GM19438 (cell line): ENCODE data around the gene CCDC57.

Source experiments
- ATAC-seq: cut with Tn5 transposase; IDR thresholded peaks from one replicate; pipeline ENCODE4 v1.9.1; 2021; ENCODE audit warnings: low read depth; ENCODE audit not compliant: unreplicated experiment

CCDC57 gene

DNA sequence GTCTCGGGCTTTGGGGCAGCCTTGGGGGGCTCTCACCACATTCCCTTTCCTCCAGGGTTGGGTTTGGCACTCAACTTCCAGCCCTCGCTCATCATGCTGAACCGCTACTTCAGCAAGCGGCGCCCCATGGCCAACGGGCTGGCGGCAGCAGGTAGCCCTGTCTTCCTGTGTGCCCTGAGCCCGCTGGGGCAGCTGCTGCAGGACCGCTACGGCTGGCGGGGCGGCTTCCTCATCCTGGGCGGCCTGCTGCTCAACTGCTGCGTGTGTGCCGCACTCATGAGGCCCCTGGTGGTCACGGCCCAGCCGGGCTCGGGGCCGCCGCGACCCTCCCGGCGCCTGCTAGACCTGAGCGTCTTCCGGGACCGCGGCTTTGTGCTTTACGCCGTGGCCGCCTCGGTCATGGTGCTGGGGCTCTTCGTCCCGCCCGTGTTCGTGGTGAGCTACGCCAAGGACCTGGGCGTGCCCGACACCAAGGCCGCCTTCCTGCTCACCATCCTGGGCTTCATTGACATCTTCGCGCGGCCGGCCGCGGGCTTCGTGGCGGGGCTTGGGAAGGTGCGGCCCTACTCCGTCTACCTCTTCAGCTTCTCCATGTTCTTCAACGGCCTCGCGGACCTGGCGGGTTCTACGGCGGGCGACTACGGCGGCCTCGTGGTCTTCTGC lies 24.6 kb upstream of the CCDC57 start:
- ATAC-seq = no peak

DNA sequence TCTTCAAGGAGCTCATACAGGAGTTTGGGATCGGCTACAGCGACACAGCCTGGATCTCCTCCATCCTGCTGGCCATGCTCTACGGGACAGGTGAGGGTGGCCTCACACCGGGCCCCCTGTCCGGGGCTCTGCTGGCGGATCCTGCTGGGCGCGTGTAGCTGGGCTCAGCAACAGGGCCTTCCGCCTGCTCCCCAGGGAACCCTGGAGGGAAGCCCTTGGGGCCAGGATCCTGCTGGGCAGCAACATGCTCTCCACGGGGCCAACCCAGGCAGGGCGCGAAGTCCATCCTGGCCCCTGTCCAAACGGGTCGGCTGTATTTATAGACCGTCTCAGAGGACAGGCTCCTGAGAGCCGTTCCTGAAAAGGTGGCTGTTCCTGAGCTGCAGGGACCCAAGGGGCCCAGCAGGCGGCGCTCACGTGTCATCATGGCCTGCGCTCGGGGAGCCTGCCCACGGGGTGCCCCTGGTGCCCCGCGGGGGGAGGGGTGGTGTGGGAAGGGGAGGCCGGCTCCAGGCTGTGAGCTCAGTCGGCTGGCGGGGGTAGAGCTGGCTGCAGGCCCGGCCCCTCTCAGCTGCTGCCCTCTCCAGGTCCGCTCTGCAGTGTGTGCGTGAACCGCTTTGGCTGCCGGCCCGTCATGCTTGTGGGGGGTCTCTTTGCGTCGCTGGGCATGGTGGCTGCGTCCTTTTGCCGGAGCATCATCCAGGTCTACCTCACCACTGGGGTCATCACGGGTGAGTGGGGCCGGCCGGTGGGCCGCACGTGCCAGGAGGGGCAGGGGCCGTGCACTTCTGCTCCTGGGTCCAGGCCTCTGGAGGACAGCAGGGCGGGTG lies 23.7 kb upstream of the CCDC57 start:
- no peak for ATAC-seq

DNA sequence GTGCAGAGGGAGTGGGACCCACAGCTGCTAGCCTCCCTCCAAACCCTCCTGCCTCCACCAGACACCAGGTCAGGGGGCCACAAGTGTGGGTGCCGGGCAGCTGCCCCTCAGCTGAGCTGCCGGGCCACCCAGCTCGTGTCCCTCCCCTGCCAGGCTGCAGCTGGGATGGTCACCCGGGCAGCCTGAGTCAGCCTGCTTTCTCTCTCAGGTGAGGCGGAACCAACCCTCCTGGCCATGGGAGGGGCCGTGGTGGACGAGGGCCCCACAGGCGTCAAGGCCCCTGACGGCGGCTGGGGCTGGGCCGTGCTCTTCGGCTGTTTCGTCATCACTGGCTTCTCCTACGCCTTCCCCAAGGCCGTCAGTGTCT lies 23.1 kb upstream of the CCDC57 start:
- ATAC-seq = no peak

DNA sequence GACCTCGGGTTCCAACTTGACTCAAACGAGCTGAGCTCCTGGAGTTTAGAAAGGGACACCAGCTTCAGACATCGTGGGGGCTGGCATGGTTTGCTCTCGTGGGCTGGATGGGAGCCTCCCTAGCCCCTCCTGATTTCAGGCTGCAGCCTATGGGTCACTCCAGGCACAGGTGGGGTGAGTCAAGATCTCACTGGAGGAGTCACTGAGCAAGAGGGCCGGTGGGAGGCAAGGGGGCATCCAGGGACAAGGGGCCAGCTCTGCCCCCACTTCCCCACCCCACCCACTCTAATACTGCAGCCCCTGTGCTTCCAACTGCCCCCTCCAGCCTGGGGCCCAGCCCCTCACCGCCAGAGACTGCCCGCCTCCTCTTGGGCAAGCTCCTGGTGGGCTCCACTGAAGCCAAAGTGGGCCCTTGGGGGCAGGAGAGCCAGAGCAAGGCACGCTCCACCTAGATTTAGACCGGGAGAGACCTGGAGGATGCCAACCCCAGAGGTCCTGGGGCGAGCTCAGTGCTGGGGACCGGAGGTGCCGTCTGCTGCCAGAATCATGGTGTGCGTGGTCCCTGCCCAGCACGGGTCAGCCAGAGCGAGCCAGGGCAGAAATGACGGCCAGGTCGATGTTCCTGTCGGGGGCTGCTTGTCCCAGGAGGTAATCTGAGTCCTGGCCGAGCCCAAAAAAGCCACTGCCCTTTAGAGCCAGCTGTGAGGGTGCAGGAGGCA lies 22.6 kb upstream of the CCDC57 start:
- ATAC-seq = no peak

DNA sequence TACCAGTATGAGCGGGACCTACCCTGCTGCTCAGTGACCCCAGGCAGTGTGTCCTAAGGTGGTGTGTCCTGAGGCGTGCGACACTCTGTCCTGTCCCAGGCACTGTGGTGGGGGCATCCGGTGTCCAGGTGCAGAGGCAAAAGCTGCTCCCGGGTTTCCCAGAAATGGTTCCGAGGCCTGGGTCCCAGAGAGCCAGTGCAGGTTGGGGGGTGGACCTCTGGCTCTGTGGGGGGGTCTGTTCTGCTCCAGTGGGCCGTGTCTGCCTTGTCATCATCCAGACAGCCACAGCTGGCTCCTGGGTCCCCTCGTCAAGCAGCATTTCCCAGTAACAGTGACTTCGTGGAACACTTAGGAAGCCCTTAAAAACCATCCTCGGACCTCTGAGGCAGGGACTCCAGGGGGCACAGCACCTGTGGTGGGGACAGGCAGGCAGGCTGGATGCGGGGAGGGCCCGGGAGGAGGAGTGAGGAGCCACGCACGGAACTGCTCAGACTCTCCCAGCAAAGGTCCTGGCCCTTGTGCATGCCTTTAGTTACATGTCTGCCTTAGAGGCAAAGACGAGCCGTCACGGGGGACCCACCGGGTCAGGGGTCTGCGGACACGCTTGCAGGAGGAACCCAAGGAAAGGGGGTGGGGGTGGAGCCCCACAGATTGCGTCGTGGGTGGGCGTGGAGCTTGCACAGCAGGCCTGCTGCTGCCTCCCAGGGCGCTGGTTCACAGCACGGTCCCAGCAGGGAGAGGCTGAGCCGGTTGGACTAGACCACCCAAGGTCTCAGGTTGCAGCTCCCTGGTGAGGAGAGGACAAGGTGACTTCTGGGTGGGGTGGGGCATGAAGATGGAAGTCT lies 21.8 kb upstream of the CCDC57 start:
- no peak for ATAC-seq

DNA sequence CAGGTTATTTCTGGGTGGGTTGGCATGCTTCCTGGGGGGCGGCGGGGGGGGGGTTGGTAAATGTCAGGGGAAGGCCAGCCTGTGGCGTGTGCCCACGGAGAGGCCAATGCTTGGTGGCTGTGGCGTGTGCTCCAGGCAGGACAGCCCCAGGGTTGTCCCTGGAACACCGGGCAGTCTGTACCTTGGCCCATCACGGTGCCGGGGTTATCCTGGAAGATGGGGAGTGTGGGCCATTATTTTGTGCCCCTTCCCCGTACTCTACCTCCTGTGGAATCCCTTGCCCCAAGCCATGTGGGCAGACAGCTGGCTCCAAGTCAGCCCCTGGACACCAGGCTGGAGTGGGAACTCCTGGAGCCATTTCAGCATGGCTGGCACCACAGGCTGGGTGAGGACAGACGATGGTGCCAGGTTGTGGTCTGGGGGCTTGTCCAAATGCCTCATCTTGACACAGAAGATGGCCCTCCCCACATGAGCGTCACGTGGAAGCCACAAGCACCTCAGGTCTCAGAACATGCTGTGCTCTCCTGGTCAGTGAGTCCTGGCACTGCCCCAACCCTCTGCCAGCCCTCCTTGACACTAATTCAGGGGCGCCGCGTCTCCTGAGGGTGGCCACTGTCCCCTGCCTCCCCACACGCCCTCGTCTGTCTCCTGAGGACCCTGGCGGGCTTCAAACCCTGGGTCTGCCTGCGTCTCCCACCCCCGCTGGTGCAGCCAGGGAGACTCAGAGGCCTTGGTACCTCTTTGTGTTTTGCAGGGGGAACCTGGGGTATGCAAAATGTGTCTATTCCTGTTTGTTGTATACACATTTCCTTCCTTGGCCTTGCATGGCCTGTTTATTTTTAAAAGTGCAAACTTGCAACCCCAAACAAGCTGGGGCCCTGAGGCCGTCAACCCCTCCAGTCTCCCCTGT lies 20.5 kb upstream of the CCDC57 start:
- no peak for ATAC-seq

DNA sequence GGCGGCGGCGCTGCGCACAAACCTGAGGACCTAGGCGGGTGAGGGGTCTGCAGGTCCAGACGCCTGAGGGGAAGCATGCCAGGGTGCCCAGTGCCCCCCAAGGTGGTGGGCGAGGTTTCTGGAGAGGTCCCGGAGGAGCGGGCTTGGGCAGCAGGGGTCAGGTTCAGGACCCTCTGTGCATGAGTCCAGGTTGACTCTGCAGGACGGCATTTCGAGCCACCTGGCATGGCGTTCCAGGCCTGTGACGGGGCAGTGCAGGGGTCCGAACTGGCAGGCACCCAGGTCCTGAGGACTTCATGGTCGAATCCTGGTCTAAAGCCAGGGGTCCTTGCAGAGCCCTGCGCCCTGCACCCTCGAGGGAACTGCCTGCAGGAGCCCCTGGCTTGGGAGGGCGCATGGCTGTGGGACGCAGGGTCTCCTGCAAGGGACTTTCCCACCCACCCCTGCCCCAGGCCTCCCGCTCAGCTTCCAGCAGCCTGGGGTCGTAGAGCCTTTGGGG lies 19.7 kb upstream of the CCDC57 start:
- no peak for ATAC-seq

DNA sequence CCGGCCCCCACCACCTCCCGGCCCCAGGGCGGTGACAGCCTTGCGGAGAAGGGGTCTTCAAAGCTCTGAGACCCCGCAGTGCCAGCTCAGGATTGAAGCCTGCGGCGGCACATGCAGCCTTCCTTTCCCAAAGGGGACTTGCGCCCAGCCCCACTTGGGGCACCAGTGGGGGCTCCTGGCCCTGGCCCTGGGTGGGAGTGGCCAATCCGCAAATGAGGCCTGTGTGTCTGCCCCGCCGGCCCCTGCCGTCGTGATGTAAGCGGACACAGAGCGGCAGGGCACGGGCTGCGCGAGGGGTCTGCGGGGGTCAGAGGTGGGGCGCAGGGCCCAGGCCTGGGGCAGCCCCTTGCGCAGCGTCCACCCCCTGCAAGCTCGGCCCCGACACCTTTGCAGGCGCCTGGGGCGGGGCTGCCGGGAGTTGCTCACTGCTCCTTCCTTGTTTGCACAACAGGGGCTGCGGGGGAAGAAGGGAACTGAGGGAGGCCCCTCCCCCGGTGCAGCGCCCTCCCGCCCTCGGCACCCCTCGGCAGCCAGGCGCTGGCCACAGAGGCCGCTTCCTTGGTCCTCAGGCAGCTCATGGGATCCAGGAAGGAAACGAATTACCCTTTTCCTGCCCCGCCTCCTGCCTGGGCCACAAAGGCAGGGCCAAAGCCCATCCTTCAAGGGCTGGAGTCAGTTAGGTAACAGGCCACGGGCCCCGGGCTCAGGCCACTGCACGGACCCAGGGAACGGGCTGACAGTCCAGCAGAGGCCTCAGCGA lies 19.1 kb upstream of the CCDC57 start:
- ATAC-seq = no peak

DNA sequence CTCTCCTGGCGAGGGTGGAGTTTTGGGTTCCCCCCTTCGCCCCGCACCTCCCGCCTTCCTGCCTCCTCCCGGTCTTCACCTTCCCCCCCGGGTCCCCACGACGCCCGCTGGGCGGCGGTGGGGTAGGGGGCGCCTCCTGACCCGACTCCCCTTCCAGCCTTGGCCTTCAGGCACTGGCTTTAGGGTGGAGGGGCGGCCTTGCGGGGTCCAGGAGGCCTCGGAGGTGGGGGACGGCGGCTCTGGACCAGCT lies 18.6 kb upstream of the CCDC57 start:
- no peak for ATAC-seq

DNA sequence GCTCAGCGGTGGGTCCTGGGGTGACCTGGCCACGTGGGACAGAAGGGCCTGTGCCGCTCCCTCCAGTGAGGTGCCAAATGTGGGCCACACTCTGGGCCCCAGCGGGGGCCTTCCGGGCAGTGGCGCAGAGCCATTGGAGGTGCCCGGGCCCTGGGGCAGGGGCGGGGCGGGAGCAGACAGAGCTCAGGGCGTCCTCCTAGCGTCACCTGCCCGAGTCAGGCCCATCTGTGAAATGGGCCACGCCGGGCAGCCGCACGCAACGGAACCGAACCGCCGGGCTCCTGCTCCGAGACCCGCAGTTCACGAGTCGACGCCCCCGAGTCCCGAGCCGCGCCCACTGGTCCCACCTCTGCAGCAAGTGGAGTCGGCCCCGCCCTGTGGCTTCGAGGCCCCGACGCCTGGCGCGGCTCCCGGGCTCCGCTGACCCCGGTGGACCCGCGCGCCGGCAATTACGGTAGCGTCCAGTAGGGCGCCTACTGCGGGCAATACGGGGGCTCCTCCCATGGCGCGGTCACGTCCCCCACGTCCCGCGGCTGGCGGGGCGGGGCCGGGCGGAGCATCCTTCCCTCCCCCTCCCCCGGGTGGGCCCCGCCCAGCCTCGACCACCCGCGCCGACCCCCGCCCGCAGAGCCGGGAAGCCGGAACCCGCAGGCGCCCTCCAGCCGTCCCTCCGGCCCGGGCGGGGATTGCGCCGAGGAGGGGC lies 18.1 kb upstream of the CCDC57 start:
- ATAC-seq = no peak

DNA sequence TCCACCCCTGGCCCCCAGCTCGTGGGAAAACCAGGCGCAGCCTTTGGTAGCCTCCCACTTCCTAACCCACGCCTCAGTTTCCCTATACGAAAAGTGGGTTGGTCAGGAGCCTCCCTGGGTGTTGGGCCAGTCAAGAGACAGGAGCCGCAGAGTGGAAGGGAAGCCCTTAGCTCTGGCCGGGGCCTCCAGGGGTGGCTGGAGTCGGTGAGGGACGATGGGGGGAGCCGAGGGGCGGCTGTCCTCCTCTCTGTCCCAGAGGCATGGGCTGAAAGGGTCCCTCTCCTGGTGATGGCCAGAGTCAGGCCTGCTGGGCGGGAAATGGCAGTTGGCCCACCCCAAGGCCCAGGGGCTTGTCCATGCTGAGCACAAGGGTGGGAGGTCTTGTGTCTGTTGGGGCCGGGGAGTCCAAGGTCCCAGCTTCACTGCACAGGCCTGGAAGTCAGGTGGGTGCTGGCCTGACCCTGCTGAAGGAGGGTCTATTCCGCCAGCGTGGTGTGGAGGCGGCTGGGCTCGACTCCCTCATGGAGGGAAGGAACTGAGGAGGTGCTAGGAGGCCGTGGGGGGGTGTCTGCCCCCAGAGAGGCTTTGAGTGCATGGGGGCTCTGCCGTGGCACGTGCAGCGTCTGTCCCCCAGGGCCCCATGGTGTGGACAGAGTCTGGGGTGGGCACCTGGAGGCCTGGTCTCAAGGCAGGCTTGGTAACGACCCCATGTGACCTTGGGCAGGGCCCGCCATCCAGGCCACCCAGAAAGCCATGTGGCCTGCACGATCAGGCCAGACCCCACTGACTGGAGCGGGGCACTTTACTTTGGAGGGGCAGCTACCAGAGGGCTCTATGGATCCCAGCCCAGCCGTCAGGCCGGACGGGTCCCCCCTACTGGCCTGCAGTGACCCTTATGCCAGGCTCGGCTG lies 17.3 kb upstream of the CCDC57 start:
- ATAC-seq = no peak

DNA sequence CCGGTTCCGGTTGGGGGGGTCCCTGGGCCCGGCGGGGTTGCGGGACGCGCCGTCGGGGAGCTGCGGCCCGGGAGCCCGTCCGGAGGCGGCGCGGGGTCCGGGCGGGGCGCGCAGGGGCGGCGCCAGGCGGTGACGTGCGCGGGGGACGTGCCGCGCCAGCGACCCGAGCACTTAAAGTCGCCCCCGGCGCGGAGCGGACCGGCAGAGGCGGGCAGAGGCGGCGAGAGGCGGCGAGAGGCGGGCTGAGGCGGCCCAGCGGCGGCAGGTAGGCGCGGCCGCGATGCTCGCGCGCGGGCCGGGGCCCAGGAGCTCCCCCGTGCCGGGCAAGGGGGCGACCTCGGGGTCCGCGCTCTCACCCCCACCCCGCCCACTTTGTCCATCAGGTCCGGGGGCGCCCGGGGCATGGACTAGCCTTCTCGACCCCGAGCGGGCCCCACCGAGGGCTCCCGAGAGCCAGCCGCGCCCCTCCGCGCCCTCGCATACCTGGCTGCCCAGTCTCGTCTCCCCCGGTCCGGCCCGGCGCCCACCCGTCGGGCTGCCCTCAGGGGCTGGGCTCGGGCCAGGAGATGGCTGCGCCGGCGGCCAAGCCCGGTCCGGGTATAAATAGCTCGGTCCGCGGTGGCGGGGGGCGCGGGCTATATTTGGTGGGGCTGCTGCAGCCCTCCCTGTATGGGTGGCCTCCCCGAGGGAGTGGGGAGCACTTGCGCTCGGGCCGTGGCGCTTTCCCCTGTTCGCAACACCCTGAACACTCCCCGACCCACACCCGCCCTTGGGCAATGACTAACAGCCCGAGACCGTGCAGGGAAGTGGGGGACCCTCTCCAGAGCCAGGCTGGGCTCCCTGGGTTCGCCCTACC lies 16.4 kb upstream of the CCDC57 start, which contains the start of gene SLC16A3:
Gene SLC16A3 (plus strand): TSS at position 201 of the 856 bp plus-strand sequence. CDS start 6,967 bp downstream, outside the sequence.
- peak; percentile 41 for ATAC-seq

DNA sequence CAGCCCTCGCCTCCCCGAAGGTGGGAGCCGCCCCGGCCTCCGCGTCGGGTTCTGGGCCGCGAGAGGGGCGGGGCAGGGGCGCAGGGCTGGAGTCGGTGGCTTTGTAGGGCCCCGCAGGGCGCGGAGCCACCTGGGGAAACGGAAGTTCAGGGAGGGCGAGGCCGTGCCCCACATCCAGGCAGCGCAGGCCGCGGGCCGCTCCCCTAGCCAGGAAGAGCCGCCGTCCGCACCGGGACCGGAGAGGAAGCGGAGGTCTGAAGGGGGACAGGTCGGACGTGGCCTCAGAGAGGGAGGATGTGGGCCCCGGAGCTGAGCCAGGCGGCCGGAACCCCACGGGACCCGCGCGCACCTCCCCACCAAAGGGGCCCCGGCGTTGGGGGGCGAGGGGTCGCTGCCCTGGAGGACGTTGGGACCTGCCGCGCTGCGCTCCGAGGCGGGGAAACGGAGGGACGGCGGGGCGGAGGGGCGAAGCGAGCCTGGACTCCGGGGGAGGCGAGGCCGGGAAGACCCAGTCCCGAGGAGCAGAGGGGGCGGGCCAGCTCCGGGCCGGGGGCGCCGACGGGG lies 15.7 kb upstream of the CCDC57 start:
- peak; percentile 34 for ATAC-seq

DNA sequence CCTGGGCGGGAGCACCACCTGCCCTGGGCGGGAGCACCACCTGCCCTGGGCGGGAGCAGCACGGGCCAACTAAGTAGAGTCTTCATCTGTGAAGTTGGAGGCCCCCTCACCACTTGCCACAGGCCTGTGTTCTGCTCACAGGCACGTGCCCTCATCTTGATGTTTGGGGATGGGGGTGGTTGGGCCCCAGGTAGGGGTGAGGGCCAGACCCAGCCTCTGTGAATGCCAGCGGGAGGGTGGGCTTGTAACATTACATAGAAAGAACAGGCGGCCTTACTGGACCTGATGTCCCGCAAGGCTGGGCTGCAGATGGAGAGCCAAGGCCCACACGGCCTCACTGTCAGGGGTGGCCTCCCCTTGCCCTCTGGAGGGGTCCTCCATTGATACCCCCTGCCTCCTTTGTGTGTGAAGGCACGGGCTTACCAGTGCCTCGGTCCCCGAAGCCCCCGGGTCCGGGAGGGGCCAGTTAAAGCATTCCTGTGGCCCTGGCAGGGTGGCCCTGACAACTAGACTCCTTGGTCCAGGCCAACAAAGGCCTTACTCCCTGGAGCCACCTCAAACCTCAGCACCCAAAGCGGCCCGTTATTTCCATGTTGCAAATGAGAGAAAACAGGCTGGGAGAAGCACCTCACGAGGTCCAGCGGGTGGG lies 15.1 kb upstream of the CCDC57 start:
- ATAC-seq = no peak

DNA sequence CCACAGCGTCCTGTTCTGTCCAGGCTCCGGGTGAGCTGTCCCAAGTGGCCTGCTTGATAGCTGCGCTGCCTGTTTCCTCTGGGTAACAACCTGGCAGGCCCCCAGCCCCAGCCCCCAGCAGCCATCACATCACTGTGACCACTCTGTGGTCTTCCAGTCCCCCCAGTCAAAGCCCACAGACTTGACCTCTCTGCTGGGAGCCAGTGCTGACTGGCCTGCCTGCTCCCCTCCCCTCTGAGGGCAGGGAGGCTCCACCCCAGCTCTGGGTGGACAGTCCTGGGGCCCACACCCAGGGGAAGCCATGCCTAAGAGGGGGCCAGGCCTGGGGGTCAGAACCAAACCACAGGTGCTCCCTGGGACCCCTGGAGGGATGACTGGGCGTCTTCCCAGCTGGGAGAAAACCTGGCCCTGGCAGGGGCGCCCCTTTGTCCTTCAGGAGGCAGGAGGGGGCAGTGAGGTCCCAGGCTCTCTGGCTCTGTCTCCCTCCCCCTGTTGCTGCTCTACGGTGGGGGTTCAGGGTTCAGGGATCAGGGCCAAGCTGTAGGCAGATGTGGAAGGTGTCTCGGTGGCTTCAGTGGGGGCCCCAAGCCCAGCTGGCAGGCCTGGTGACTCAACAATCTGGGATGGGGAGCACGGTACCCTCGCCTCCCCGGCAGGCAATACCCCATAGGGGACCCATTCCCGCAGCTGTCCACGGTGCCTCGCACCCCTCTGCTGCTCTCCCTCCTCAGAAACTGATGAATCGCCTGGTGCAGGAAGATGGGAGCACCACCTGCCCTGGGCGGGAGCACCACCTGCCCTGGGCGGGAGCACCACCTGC lies 14.4 kb upstream of the CCDC57 start:
- no peak for ATAC-seq
